Sigmoid colon (tissue), 4 donors: Measurements from ENCODE around the gene BAD.

ENCODE experiments used
- POLR2AphosphoS5 ChIP-seq, 4 donors: sonication (generic); formaldehyde crosslinking; IDR thresholded peaks; one replicate each; pipeline ENCODE4 v1.6.1; 2017; ENCODE audit warnings: antibody characterized with exemption in 4 of 4
- TF ChIP-seq, protein P1 (sequence below), 4 experiments: fragments of 450-650 bp in 3 of 4; fragments of 200-600 bp in 1 of 4; IDR thresholded peaks; one replicate each; pipeline ENCODE4 v1.5.1; 2016 to 2019; ENCODE audit warnings: antibody characterized with exemption in 4 of 4, mild to moderate bottlenecking in 3 of 4, moderate library complexity in 2 of 4

DNA sequence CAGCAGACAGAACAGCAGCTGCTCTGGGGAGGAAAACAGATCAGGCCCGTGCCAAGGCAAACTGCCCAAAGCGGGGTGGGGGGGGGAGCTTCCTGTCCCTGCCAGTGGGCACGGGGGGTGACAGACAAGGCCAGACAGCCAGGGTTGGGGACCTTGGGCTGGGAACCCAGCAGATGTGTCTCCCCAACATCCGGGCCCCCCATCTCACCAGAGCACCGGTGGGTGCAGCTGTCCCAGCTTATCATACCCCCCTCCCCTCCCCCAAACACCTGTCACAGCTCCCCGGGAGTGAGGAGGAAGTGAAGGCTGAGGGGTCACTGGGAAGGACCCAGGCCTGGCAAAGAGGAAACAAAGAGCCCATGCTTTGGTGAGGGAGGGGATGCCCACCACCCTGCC lies 39.1 kb downstream of the BAD start:
- TF ChIP-seq, protein P1, sequence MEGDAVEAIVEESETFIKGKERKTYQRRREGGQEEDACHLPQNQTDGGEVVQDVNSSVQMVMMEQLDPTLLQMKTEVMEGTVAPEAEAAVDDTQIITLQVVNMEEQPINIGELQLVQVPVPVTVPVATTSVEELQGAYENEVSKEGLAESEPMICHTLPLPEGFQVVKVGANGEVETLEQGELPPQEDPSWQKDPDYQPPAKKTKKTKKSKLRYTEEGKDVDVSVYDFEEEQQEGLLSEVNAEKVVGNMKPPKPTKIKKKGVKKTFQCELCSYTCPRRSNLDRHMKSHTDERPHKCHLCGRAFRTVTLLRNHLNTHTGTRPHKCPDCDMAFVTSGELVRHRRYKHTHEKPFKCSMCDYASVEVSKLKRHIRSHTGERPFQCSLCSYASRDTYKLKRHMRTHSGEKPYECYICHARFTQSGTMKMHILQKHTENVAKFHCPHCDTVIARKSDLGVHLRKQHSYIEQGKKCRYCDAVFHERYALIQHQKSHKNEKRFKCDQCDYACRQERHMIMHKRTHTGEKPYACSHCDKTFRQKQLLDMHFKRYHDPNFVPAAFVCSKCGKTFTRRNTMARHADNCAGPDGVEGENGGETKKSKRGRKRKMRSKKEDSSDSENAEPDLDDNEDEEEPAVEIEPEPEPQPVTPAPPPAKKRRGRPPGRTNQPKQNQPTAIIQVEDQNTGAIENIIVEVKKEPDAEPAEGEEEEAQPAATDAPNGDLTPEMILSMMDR (IDR thresholded peaks at IDR 0.05): no peak
- TF ChIP-seq POLR2AphosphoS5 (IDR thresholded peaks at IDR 0.05): no peak
